Omental fat pad (tissue), 4 donors: ENCODE results near the gene WDR26. TPM values are rescaled to one million over a fixed set of nuclear protein-coding genes. Genes with fewer than 3 reads are reported as not detected.
"Not testable (repeated sequence)": the region's sequence is repeated elsewhere in the genome, so short reads cannot be mapped to it uniquely, and the experiment has no call there.

Experiments used
- ATAC-seq: fragments of 150-250 bp; one replicate; pipeline ENCODE4 v1.9.1; 2016; ENCODE audit warnings: mild to moderate bottlenecking, moderate library complexity; ENCODE audit not compliant: low FRiP score
- DNase-seq: peaks from one replicate; pipeline ENCODE4 v3.0.0-alpha.2; 2019; ENCODE audit warnings: low spot score
- CTCF ChIP-seq, 3 donors: fragments of 450-650 bp; IDR thresholded peaks; one replicate each; pipeline ENCODE4 v1.5.1; 2016 to 2017; ENCODE audit warnings: antibody characterized with exemption in 3 of 3, mild to moderate bottlenecking in 3 of 3, moderate library complexity in 2 of 3
- small RNA-seq: library from RNA; depleted of rRNA; stranded (forward); fragments of <200 nt; gene quantifications from one replicate; pipeline ENCODE3, GENCODE V24; 2016
- total RNA-seq, 4 donors: library from RNA; depleted of rRNA; stranded (reverse); fragments of >200 nt; gene quantifications; one replicate each; pipeline ENCODE4 v1.1.0, GENCODE V29; 2016

The WDR26 gene
- total RNA-seq, 4 donors from 2014 or later: 79.9 to 101 (median 93.8) TPM

GRCh38 chr1:224348137-224348536, 86.5 kb downstream of the WDR26 start:
- no peak for TF ChIP-seq CTCF (IDR thresholded peaks at IDR 0.05)
- no peak for ATAC-seq
- no peak for DNase-seq

- DNase-seq: no peak
- ATAC-seq: no peak
- no peak for TF ChIP-seq CTCF (IDR thresholded peaks at IDR 0.05)
These were observed 90.9 kb downstream of the WDR26 start for GRCh38 chr1:224343679-224344078.

GRCh38 chr1:224340453-224341384, 93.9 kb downstream of the WDR26 start:
- not testable (repeated sequence) for DNase-seq, ATAC-seq

- DNase-seq (no peak), ATAC-seq (no peak)
- TF ChIP-seq CTCF (IDR thresholded peaks at IDR 0.05): no peak
These were observed 95.1 kb downstream of the WDR26 start for GRCh38 chr1:224339442-224340033.

GRCh38 chr1:224338150-224338838, 96.3 kb downstream of the WDR26 start:
- DNase-seq: no peak
- no peak for ATAC-seq
- no peak for TF ChIP-seq CTCF (IDR thresholded peaks at IDR 0.05)

Small RNA genes within 50 kb of the gene (small RNA-seq; reads per million reads assigned to genes)
- not detected for gene MIR4742

Other genes with a start within 250 kb of the WDR26 start
- gene NVL, start 104.6 kb downstream of the WDR26 start, total RNA-seq: 10 to 100 TPM in 3 of 4 donors, 1 to 10 TPM in 1; 10.0 to 21.9 (median 17.3) TPM
- gene CNIH4, start 77.9 kb downstream of the WDR26 start, total RNA-seq: 10 to 100 TPM; 32.2 to 63.8 (median 35.7) TPM
- gene CNIH3, start 181.5 kb upstream of the WDR26 start, total RNA-seq: 1 to 10 TPM; 1.9 to 4.0 (median 3.4) TPM